ENCODE measurements around the gene ACSL4.

GRCh38 chrX:109684136-109684535 is 48.9 kb downstream of the ACSL4 start:
- TF ChIP-seq POLR2A (IDR thresholded peaks at IDR 0.05) (no peak), CTCF (IDR thresholded peaks at IDR 0.05) (no peak), EP300 (IDR thresholded peaks at IDR 0.05) (no peak), POLR2AphosphoS5 (IDR thresholded peaks at IDR 0.05) (no peak)
